Stimulated activated CD4-positive, alpha-beta T cell treated with anti-CD3 and anti-CD28 coated beads, Interleukin-12 subunit alpha, Interleukin-12 subunit beta, amount 100 ng/mL, for 24 hours (primary cell): ENCODE measurements around the gene ACOT11.

Experiments used
- DNase-seq, 2 experiments: peaks; one replicate each; pipeline ENCODE4 v3.0.0-alpha.2; 2020; ENCODE audit warnings: low read depth in 2 of 2

Gene ACOT11

GRCh38 chr1:54564312-54565112 lies 16.5 kb downstream of the ACOT11 start:
- DNase-seq, result no peak

- DNase-seq, result no peak
Measured at GRCh38 chr1:54565113-54565501, 17.1 kb downstream of the ACOT11 start.

GRCh38 chr1:54566438-54567141 lies 18.6 kb downstream of the ACOT11 start:
- no peak for DNase-seq

GRCh38 chr1:54567961-54568360 lies 19.9 kb downstream of the ACOT11 start:
- no peak for DNase-seq

GRCh38 chr1:54569339-54569738 lies 21.3 kb downstream of the ACOT11 start:
- DNase-seq, result no peak

GRCh38 chr1:54570161-54570560 lies 22.1 kb downstream of the ACOT11 start:
- DNase-seq, result no peak

- DNase-seq, result no peak
Measured at GRCh38 chr1:54571326-54571725, 23.3 kb downstream of the ACOT11 start.

GRCh38 chr1:54571803-54572541 lies 23.9 kb downstream of the ACOT11 start:
- no peak for DNase-seq

GRCh38 chr1:54572542-54572850 lies 24.5 kb downstream of the ACOT11 start:
- DNase-seq, result no peak

- DNase-seq, result no peak
Measured at GRCh38 chr1:54574158-54574778, 26.2 kb downstream of the ACOT11 start.

- no peak for DNase-seq
Measured at GRCh38 chr1:54575161-54575560, 27.1 kb downstream of the ACOT11 start.

- DNase-seq, result no peak
Measured at GRCh38 chr1:54575605-54576290, 27.7 kb downstream of the ACOT11 start.

- DNase-seq, result no peak
Measured at GRCh38 chr1:54577612-54578011, 29.6 kb downstream of the ACOT11 start.

GRCh38 chr1:54579337-54579781 lies 31.3 kb downstream of the ACOT11 start:
- no peak for DNase-seq

GRCh38 chr1:54580856-54581550 lies 33.0 kb downstream of the ACOT11 start:
- DNase-seq, result no peak

GRCh38 chr1:54581621-54582035 lies 33.6 kb downstream of the ACOT11 start:
- no peak for DNase-seq

- DNase-seq, result no peak
Measured at GRCh38 chr1:54582566-54583306, 34.7 kb downstream of the ACOT11 start.

- no peak for DNase-seq
Measured at GRCh38 chr1:54583307-54583686, 35.3 kb downstream of the ACOT11 start.

- DNase-seq, result no peak
Measured at GRCh38 chr1:54583871-54584270, 35.8 kb downstream of the ACOT11 start.

GRCh38 chr1:54584575-54584974 lies 36.5 kb downstream of the ACOT11 start:
- DNase-seq, result no peak
